ENCODE data around the gene EDC3.
"Not testable (repeated sequence)": the region's sequence is repeated elsewhere in the genome, so short reads cannot be mapped to it uniquely, and the experiment has no call there.

Gene EDC3

DNA sequence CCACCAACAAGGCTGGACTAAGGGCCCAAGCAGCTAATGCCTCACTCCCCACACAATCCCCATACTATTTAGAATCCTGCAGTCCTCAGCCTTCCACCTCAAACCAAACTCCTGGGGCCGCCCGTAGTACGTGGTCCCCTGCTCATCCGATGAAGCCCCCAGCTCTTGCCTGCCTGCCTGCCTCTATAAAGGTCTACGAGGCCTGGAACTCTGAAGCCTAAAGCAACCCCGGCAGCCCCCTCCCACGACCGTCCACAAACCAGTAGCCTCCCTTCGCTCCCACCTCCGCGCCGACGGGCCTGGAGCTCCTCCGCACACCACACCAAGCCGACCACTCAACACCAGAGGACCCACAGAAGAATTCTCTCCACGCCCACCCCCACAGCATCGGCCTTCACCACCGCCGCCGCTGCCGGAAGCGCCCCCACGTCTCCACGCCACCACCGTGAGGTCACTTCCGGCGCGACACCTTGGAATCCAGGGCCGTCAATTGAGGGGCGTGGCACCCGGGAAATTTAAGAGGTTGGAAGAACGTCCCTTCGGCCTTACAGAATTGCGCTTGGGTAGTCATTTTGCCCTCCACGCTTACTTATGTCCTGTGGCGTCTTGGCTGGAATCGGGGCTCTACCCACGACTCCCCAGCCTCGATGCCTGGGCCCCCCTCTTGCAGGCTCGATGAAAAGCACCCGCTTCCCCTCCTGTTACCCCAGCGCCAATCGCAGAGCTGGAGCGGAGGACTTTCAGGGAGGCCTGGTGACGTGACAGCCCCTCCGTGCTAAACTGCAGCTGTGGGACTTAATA lies at the start of gene EDC3:
Gene EDC3, minus strand, starts transcription at position 428 of the 801 bp plus-strand sequence. CDS start 20,900 bp downstream, outside the sequence.
- DNase-seq = peak; percentile 46

GRCh38 chr15:74742422-74742821 lies 46.6 kb upstream of the EDC3 start:
- DNase-seq = no peak

DNA sequence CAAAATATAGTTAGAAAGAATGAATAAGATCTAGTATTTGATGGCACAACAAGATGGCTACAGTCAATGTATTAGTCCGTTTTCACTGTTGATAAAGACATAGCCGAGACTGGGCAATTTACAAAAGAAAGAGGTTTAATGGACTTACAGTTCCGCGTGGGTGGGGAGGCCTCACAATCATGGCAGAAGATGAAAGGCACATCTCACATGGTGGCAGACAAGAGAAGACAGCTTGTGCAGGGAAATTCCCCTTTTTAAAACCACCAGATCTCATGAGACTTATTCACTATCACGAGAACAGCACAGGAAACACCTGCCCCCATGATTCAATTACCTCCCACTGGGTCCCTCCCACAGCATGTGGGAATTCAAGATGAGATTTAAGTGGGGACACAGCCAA lies 42.4 kb upstream of the EDC3 start:
- DNase-seq = not testable (repeated sequence)

- no peak for DNase-seq
Measured at GRCh38 chr15:74735305-74735704, 39.5 kb upstream of the EDC3 start.

DNA sequence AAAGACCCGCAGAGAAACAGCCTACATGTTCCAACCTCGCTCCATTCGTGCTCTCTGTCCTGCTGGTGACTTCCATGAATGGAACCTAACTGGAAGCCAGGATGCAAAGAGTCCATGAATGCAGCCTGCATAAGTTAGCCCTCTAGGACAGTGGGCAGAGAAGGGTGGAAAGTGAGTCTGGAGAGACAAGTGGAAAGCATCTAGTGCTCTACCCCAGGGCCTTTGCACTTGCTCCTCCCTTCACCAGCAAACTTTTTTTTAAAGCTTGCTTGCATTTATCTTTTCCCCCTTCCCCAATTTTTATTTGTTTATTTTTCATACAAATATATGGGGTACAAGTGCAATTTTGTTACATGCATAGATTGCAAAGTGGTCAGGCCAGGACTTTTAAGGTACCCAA lies 37.4 kb upstream of the EDC3 start:
- DNase-seq = no peak

DNA sequence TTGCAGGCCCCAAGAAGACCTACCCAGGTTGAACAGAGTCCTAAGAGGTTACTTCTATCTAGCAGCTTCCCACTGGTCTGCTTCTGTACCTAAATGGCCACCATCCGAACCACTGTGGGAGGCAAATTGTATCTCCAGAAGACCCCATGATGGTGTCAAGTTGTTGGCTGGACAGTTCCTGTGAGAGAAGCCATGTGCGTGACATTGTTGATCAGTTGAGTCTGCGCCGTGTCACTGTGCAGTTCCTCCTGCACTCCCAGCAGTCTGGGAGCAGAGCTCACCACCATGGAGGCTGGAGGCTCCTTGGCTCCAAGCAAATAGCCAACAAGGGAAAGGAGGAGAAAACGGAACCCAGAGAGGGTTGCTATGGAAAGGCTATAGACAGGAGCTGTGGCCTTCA lies 37.0 kb upstream of the EDC3 start:
- no peak for DNase-seq

GRCh38 chr15:74730619-74731316 lies 34.9 kb upstream of the EDC3 start:
- DNase-seq = no peak

GRCh38 chr15:74729372-74729771 lies 33.5 kb upstream of the EDC3 start:
- not testable (repeated sequence) for DNase-seq

- DNase-seq = not testable (repeated sequence)
Measured at GRCh38 chr15:74728699-74729098, 32.9 kb upstream of the EDC3 start.

DNA sequence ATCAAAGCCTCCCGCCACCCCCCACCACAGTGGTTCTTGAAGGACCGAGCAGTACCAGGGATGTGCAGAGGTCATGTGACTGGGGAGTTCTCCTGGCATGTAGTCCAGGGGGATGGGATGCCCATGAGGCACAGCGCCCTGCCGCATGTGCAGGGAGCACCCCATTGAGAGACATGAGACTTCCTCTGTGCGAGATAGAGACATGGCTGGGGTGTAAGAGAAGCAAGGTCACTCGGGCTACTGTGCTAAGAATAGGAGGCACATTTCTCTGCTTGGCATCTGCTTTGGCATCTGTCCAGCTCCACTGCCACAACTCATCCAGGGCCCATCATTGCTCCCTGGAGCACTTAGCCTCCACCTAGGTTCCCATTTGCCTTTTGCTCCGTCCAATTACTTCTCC lies 31.9 kb upstream of the EDC3 start:
- DNase-seq = no peak

GRCh38 chr15:74726774-74727164 lies 30.9 kb upstream of the EDC3 start:
- DNase-seq = no peak

DNA sequence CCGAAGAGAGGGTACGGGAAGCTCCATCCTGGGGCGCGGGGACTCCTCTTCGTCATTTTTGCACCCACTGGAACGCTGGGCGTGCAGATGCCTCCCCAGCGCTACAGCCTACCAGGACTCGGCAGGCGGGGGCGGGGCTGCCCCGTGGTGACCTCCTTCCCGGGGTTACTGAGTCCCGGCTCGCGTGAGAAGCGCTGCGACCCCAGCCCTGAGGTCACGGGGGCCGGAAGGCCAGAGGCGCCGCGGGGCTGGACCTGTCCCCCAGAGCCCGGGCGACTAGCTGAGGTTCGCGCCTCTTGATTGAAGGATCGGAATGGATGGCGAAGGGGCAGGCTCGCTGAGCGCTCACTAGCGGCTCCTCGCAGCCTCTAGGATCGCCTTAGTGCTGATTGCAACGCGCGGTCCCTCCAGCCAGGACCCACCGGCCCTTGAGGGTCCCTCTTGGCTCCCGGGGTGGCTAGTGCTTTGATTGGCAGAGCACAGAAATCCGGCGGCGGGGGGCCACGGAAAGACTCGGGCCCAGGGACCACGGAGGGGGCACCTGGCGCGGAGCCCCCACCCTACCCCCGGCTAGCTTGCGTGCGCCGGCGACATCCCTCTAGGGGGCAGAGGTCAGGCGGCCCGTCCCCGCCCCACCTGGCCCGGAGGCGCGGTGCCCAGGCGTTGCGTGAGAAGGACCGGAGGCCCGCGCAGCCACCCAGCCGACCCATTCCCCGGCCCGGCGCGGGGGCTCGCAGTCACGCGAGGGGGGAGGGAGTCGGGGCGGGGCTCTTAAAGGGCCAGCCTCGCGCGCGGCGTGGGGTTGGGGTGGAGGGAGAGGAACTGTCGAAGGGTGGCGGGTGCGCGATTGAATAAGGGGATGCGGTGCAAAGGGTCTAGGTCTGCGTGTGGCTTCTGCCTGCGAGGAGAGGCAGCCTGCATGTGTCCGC lies 30.3 kb upstream of the EDC3 start:
- DNase-seq = no peak

DNA sequence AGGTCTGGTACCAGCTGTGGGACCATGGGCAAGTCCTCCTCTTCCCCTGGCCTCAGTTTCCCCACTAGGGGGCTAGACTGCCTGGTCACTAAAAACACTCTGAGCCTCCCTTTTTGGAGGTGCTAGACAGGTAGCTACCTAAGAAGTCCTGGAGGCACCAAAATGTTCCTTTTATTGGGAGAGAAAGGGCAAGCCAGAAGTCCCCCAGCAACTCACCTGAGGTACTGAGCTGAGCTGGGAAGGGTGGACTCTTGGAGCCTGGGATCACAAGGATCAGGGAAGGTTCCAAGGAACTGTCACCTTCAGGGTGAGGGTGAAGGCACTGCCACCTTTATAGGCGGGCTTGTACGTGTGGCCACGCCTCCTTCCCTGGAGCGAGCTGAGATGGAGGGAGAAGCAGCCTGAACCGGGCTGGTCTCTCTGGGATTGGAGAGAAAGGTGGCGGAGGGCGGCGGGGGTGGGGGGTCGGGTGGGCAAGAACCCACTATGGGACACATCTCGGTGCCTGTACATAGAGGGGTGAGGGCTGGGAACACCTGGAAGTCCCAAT lies 29.5 kb upstream of the EDC3 start, which contains the start of gene CYP1A1:
Gene CYP1A1, minus strand, starts transcription at position 304 of the 550 bp plus-strand sequence. CDS start 2,431 bp downstream, outside the sequence.
- DNase-seq = no peak

GRCh38 chr15:74724570-74725224 lies 28.9 kb upstream of the EDC3 start:
- no peak for DNase-seq

DNA sequence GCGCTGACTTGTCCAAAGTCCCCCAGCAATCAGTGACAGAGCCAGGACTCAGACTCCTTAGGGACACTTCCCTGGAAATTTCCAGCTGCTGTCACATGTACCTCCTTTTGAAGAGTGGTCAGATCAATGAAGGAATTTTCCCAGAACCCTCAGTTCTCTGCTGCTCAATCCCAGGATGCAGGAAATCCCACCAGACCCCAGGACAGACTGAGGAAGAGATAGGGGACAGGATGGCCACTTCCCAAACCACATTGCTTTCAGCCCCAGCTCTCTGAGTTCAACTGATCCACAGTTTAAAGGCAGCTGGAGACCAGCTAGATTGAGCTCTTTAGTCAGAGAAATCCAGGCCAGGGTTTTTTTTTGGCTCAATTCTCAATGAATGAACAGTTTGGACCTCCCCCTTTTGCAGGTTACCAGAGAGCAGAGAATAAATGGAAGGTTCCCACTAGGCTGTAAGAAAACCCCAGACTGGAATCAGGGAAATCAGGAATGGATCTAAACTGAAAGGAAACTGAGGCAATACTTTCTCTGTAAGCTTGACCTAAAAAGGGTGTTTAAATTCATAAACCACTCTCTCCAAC lies 28.0 kb upstream of the EDC3 start:
- DNase-seq = peak; percentile 31

DNA sequence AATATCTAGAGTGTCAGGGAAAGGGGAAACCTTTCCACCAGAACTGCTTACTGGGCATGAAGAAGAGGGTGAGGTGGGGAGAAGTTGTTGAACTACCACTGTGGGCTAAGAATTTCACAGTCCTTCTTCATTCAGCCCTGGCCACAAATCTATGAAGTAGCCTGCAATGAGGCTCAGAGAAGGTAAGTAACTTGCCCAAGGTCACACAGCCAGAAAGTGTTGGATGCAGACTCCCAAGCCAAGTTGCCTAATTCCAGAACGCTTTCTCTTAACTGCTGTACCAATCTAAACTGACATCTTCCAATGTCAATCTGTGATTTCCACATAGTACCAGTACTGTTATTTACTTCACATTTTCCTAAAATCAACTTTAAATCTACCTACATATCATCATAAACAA lies 27.4 kb upstream of the EDC3 start:
- no peak for DNase-seq

GRCh38 chr15:74722591-74722990 lies 26.8 kb upstream of the EDC3 start:
- DNase-seq = no peak

DNA sequence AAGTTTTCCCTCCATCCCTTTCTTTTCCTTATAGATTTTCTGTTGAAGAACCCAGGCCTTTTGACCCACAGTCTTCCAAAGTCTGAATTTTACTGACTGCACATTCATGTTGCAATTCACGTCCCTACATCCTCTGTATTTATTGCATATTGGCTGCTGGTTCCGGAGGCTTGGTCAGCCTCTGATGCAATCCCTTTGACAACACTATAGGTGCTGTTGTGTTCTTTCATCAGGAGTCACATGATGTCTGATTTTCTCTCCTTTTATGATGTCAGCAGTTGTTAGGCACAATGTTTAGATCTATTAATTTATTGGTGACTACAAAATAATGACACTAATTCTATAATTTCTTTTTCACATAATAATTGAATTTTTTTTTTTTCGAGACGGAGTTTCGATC lies 20.8 kb upstream of the EDC3 start:
- no peak for DNase-seq

- DNase-seq = no peak
Measured at GRCh38 chr15:74712311-74712710, 16.5 kb upstream of the EDC3 start.

- DNase-seq = no peak
Measured at GRCh38 chr15:74710319-74711094, 14.7 kb upstream of the EDC3 start.

DNA sequence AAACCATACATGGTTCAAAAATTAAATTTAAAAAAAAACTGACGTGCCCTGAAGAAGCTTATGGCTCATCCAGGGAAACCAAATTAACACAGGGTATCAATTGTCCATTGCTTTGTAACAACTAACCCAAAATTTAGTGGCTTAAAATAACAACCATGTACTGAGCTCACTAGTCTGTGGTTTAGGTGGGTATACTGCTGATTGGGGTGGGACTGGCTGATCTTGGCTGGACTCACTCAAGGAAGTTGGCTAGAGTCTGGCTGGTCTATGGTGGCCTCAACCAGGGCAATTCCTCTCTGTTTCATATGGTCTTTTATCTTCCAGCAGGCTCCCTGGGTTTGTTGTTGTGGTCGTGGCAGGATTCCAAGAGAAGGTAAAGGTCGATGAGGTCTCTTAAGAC lies 14.1 kb upstream of the EDC3 start:
- DNase-seq = no peak
